A549 (cell line): Measurements from ENCODE around the gene GRID2. TPM values are rescaled to one million over a fixed set of nuclear protein-coding genes. Genes with fewer than 3 reads are reported as not detected.

Experiments used
- ATAC-seq, 2 experiments: fragments of 200-7000 bp in 1 of 2; fragments of >200 bp in 1 of 2; cut with Nextera tagmentation in 1 of 2; cut with Tn5 transposase in 1 of 2; 3 replicates each; pipeline versions ENCODE4 v1.8.0 to v1.9.1; 2018 to 2020; ENCODE audit warnings: mild to moderate bottlenecking in 1 of 2, moderate library complexity in 1 of 2
- CTCF ChIA-PET: fragments of 300-600 bp; sonication (Branson Sonifier 250); formaldehyde crosslinking; extraction: SDS; loops from one replicate; lab custom pipeline; 2021; ENCODE audit warnings: antibody characterized with exemption, inconsistent platforms; lab: Yijun Ruan, JAX
- POLR2A ChIA-PET: fragments of 350-600 bp; formaldehyde crosslinking; extraction: SDS; loops from one replicate; lab custom pipeline; 2021; ENCODE audit warnings: antibody characterized with exemption, inconsistent platforms; lab: Yijun Ruan, JAX
- DNase-seq, 2 experiments: peaks; one replicate each; pipeline versions ENCODE4 v3.0.0 to v3.0.0-alpha.2; 2011 to 2016; ENCODE audit warnings: low read depth in 1 of 2, low spot score in 1 of 2
- FAIRE-seq: peaks from 2 replicates; lab custom pipeline; 2011; peaks lifted over from hg19 to GRCh38; lab: Jason Lieb, UNC
- H3K27ac ChIP-seq, 2 experiments: fragments of >200 bp; sonication (Bioruptor Twin); formaldehyde crosslinking; 3 replicates each; pipeline ENCODE4 v1.5.1; 2016 to 2017
- H3K4me1 ChIP-seq: fragments of >200 bp; sonication (Bioruptor Twin); formaldehyde crosslinking; 3 replicates; pipeline ENCODE4 v1.6.1; 2016
- H3K4me2 ChIP-seq: fragments of >200 bp; sonication (Bioruptor Twin); formaldehyde crosslinking; 3 replicates; pipeline ENCODE4 v1.6.1; 2016
- H3K4me3 ChIP-seq: fragments of >200 bp; sonication (Bioruptor Twin); formaldehyde crosslinking; 3 replicates; pipeline ENCODE4 v1.5.1; 2016
- H3K9me3 ChIP-seq: fragments of >200 bp; sonication (Bioruptor Twin); formaldehyde crosslinking; 3 replicates; pipeline ENCODE4 v1.6.1; 2016
- CEBPB ChIP-seq, 2 experiments: fragments of >200 bp in 1 of 2; sonication (Bioruptor Twin) in 1 of 2; formaldehyde crosslinking in 1 of 2; IDR thresholded peaks; 2 replicates each; pipeline ENCODE4 v1.6.1; 2012 to 2016
- CHD2 ChIP-seq: fragments of 150-350 bp; IDR thresholded peaks from 2 replicates; pipeline ENCODE4 v1.6.1; 2014; ENCODE audit warnings: low read length; ENCODE audit not compliant: partially characterized antibody
- CHD4 ChIP-seq: fragments of 200-600 bp; sonication (generic); IDR thresholded peaks from 2 replicates; pipeline ENCODE4 v1.6.1; 2016; ENCODE audit warnings: antibody characterized with exemption, mild to moderate bottlenecking, borderline replicate concordance
- CTCF ChIP-seq: fragments of >200 bp; sonication (Bioruptor Twin); formaldehyde crosslinking; IDR thresholded peaks from 3 replicates; pipeline ENCODE4 v1.5.1; 2016
- E2F6 ChIP-seq: IDR thresholded peaks from 2 replicates; pipeline ENCODE4 v1.6.1; 2012; ENCODE audit warnings: low read depth, borderline replicate concordance
- EP300 ChIP-seq, 2 experiments: fragments of >200 bp; sonication (Bioruptor Twin); formaldehyde crosslinking; IDR thresholded peaks; 2 replicates in 1 of 2; 3 replicates in 1 of 2; pipeline ENCODE4 v1.6.1; 2016 to 2017
- ESRRA ChIP-seq: fragments of 150-350 bp; IDR thresholded peaks from 2 replicates; pipeline ENCODE4 v1.6.1; 2014; ENCODE audit warnings: mild to moderate bottlenecking, low read length, borderline replicate concordance
- HEYL ChIP-seq: fragments of 250-450 bp; sonication (Bioruptor Pico); IDR thresholded peaks from 2 replicates; pipeline ENCODE4 v1.8.0; 2021; ENCODE audit warnings: mild to moderate bottlenecking, moderate library complexity
- HOXA7 ChIP-seq: fragments of 250-450 bp; sonication (Bioruptor Pico); IDR thresholded peaks from 2 replicates; pipeline ENCODE4 v1.5.0; 2020; ENCODE audit warnings: mild to moderate bottlenecking, moderate library complexity
- HOXB13 ChIP-seq: fragments of 250-450 bp; sonication (Bioruptor Pico); IDR thresholded peaks from 2 replicates; pipeline ENCODE4 v1.5.0; 2020; ENCODE audit warnings: low read depth, mild to moderate bottlenecking, moderate library complexity
- HOXB5 ChIP-seq: fragments of 250-450 bp; sonication (Bioruptor Pico); IDR thresholded peaks from 2 replicates; pipeline ENCODE4 v1.5.0; 2020; ENCODE audit warnings: mild to moderate bottlenecking, moderate library complexity
- JUNB ChIP-seq: fragments of >200 bp; sonication (Bioruptor Twin); formaldehyde crosslinking; IDR thresholded peaks from 2 replicates; pipeline ENCODE4 v1.6.1; 2016
- KDM1A ChIP-seq: fragments of 200-600 bp; sonication (generic); IDR thresholded peaks from 2 replicates; pipeline ENCODE4 v1.6.1; 2016; ENCODE audit warnings: low read depth, mild to moderate bottlenecking
- KDM5A ChIP-seq: fragments of 200-600 bp; sonication (generic); IDR thresholded peaks from 2 replicates; pipeline ENCODE4 v1.6.1; 2016; ENCODE audit warnings: antibody characterized with exemption, mild to moderate bottlenecking
- MAZ ChIP-seq: fragments of 150-350 bp; IDR thresholded peaks from 2 replicates; pipeline ENCODE4 v1.6.1; 2014; ENCODE audit warnings: antibody characterized with exemption, low read depth, low read length, borderline replicate concordance
- MYC ChIP-seq: IDR thresholded peaks from 2 replicates; pipeline ENCODE4 v1.6.1; 2012; ENCODE audit warnings: mild to moderate bottlenecking, inconsistent platforms, low read length, improper control_type of control experiment, borderline replicate concordance
- RAD21 ChIP-seq, 2 experiments: fragments of >200 bp in 1 of 2; sonication (Bioruptor Twin) in 1 of 2; formaldehyde crosslinking in 1 of 2; IDR thresholded peaks in 1 of 2; conservative IDR thresholded peaks in 1 of 2; 2 replicates in 1 of 2; 3 replicates in 1 of 2; pipeline ENCODE4 v1.6.1; 2012 to 2018; ENCODE audit warnings: inconsistent platforms in 1 of 2
- RNF2 ChIP-seq: fragments of 200-600 bp; sonication (generic); IDR thresholded peaks from 2 replicates; pipeline ENCODE4 v1.6.1; 2016; ENCODE audit warnings: low read depth, mild to moderate bottlenecking, antibody characterized with exemption, moderate library complexity, borderline replicate concordance
- SMC3 ChIP-seq: fragments of >200 bp; sonication (Bioruptor Twin); formaldehyde crosslinking; IDR thresholded peaks from 3 replicates; pipeline ENCODE4 v1.6.1; 2018; ENCODE audit warnings: inconsistent platforms
- ZFP36 ChIP-seq: fragments of 450-650 bp; IDR thresholded peaks from 2 replicates; pipeline ENCODE4 v1.6.1; 2014; ENCODE audit warnings: borderline replicate concordance; ENCODE audit not compliant: partially characterized antibody
- ZSCAN20 ChIP-seq: fragments of 250-450 bp; sonication (Bioruptor Pico); IDR thresholded peaks from 2 replicates; pipeline ENCODE4 v1.8.0; 2022; ENCODE audit warnings: mild to moderate bottlenecking, moderate library complexity
- WGBS: methylation state at CpG from one replicate; pipeline ENCODE4 v1.1.6; 2017; ENCODE audit errors: missing lambda C conversion rate; 5-methylcytosine and 5-hydroxymethylcytosine counted together
- polyA plus RNA-seq, 4 experiments: library from polyadenylated mRNA; depleted of rRNA in 3 of 4; stranded (reverse); fragments of >200 nt; fragmentation: RNase III in 1 of 4; extraction: RNeasy Plus Mini Kit Qiagen cat#74134 plus additional on column Dnase treatment in 1 of 4; gene quantifications; 2 replicates in 3 of 4; 3 replicates in 1 of 4; pipeline ENCODE4 v1.2.3, GENCODE V29; 2011 to 2017
- TF ChIP-seq, protein P1 (sequence below): fragments of 250-450 bp; sonication (Bioruptor Pico); IDR thresholded peaks from 2 replicates; pipeline ENCODE4 v1.5.0; 2020; ENCODE audit warnings: low read depth, mild to moderate bottlenecking, moderate library complexity
- TF ChIP-seq, protein P2 (sequence below): fragments of 250-450 bp; sonication (Bioruptor Pico); IDR thresholded peaks from 2 replicates; pipeline ENCODE4 v1.5.0; 2021; ENCODE audit warnings: mild to moderate bottlenecking, moderate library complexity, borderline replicate concordance

The GRID2 gene
- polyA plus RNA-seq, 2 of the 4 experiments (the other 2 are of a cell fraction): not detected

GRCh38 chr4:93775551-93775950 is 1471.8 kb downstream of the GRID2 start:
- POLR2A ChIA-PET: no interaction called here
- DNase-seq (no peak), FAIRE-seq (no peak), ATAC-seq (no peak)
- Histone ChIP-seq H3K4me3 (no peak overlapping the region), H3K4me1 (no peaks in the 10 kb centered on the region), H3K9me3 (no peaks in the 10 kb centered on the region), H3K27ac (no peak overlapping the region), H3K4me2 (no peak overlapping the region)
- TF ChIP-seq CTCF (no peak), HOXA7 (no peak), ZSCAN20 (no peak), ESRRA (no peak), HEYL (no peak), KDM5A (no peak), CEBPB (IDR thresholded peaks at IDR 0.05) (no peak), HOXB13 (CRISPR knock-in tag) (no peak), CHD4 (no peak)
- TF ChIP-seq, protein P1, sequence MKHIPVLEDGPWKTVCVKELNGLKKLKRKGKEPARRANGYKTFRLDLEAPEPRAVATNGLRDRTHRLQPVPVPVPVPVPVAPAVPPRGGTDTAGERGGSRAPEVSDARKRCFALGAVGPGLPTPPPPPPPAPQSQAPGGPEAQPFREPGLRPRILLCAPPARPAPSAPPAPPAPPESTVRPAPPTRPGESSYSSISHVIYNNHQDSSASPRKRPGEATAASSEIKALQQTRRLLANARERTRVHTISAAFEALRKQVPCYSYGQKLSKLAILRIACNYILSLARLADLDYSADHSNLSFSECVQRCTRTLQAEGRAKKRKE (CRISPR knock-in tag): no peak
- TF ChIP-seq, protein P2, sequence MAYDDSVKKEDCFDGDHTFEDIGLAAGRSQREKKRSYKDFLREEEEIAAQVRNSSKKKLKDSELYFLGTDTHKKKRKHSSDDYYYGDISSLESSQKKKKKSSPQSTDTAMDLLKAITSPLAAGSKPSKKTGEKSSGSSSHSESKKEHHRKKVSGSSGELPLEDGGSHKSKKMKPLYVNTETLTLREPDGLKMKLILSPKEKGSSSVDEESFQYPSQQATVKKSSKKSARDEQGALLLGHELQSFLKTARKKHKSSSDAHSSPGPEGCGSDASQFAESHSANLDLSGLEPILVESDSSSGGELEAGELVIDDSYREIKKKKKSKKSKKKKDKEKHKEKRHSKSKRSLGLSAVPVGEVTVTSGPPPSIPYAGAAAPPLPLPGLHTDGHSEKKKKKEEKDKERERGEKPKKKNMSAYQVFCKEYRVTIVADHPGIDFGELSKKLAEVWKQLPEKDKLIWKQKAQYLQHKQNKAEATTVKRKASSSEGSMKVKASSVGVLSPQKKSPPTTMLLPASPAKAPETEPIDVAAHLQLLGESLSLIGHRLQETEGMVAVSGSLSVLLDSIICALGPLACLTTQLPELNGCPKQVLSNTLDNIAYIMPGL (CRISPR knock-in tag): no peak
- 35% methylated on average over 3 of the region's 3 CpGs for WGBS
- CTCF ChIA-PET: no interaction called here

DNA sequence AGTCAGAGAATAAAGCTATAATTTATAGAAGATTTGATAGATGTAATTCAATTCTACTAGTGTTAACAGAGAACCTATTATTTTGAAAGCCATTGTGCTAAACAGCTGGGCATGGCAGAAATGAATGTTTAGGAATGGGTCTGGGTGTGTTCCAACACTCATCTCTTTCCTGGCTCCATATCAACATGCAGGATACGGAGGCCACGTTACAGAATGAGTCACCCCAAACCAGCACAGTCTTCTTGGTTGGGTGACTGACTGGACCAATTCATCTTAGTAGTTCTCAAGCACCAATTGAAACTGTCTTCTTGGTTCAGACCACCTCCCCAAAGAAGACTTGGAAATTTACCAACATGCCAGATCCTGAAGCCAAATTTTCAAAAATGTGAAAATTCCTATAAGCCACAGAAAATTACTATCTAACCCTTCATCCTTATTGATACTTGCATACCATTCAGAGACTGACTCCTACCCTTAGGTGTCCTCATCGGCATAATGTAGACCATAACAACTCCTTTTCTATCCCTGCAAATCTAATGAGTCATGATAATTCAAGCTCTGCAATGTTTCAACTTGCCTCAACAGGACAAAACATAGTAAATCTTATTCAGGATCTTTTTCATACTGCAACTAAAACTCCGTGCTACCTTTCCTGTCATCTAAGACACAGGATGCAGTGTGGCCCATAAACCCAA is 1472.8 kb downstream of the GRID2 start:
- Histone ChIP-seq H3K9me3 (no peaks in the 10 kb centered on the region), H3K4me2 (no peak overlapping the region), H3K4me3 (no peak overlapping the region), H3K4me1 (no peaks in the 10 kb centered on the region), H3K27ac (no peak overlapping the region)
- DNase-seq (peak; percentile 3 to 4), FAIRE-seq (no peak), ATAC-seq (no peak)
- no peak for TF ChIP-seq ESRRA
- 26% methylated on average over 4 of the region's 4 CpGs for whole genome bisulfite sequencing
- POLR2A ChIA-PET: no interaction called here
- CTCF ChIA-PET: no interaction called here

GRCh38 chr4:93777081-93777460 is 1473.3 kb downstream of the GRID2 start:
- ATAC-seq: no peak
- WGBS: 61% methylated on average over 1 of the region's 1 CpG
- ChIA-PET CTCF (no interaction called here), POLR2A (no interaction called here)
- FAIRE-seq: no peak
- no peak for DNase-seq
- H3K4me2 ChIP-seq: no peak overlapping the region
- no peaks in the 10 kb centered on the region for H3K4me1 ChIP-seq
- TF ChIP-seq MAZ: no peak
- H3K27ac ChIP-seq: no peak overlapping the region
- H3K4me3 ChIP-seq: no peak overlapping the region
- H3K9me3 ChIP-seq: no peaks in the 10 kb centered on the region

DNA sequence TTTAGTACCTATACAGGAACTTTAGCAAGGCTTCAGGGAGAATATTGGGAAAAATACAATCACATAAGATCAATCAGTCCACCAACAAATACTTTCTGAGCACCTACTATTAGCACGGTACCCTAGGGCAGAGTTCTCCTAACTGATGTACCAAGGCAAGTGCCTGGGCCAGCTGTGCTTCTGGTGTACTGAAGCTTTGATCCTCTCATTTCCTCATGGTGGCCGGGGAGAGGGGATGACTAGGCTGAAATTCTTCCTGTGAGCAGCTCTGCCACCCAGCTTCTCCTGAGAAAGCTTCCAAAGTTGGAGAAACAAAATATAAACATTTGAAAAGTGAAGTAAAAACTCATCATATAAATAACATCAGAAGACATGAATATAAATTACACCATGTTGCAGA is 1475.5 kb downstream of the GRID2 start:
- ATAC-seq: no peak
- no peak overlapping the region for H3K4me3 ChIP-seq
- no peak for FAIRE-seq
- no peaks in the 10 kb centered on the region for H3K4me1 ChIP-seq
- H3K27ac ChIP-seq: no peak overlapping the region
- no peak for DNase-seq
- ChIA-PET POLR2A (no interaction called here), CTCF (interaction anchor here (1.6 kb wide), 1 partner anchor 12 kb away, joined by 4 read pairs; no protein-coding TSS in a partner anchor)
- 21% methylated on average over 2 of the region's 2 CpGs for WGBS
- no peaks in the 10 kb centered on the region for H3K9me3 ChIP-seq
- no peak overlapping the region for H3K4me2 ChIP-seq
- TF ChIP-seq CHD2 (no peak), E2F6 (no peak), ZFP36 (no peak), EP300 (IDR thresholded peaks at IDR 0.05) (no peak), KDM1A (no peak), RNF2 (no peak), JUNB (no peak), RAD21 (conservative IDR thresholded peaks at IDR 0.05 in 1 of 2, IDR thresholded peaks at IDR 0.05 in 1 of 2) (no peak), MYC (no peak), CEBPB (IDR thresholded peaks at IDR 0.05) (no peak), SMC3 (no peak), HEYL (no peak), HOXB5 (CRISPR knock-in tag) (no peak), ZSCAN20 (no peak)
- TF ChIP-seq, protein P2 (CRISPR knock-in tag): no peak
